Measurements from ENCODE around the gene DHRS3.

DNA sequence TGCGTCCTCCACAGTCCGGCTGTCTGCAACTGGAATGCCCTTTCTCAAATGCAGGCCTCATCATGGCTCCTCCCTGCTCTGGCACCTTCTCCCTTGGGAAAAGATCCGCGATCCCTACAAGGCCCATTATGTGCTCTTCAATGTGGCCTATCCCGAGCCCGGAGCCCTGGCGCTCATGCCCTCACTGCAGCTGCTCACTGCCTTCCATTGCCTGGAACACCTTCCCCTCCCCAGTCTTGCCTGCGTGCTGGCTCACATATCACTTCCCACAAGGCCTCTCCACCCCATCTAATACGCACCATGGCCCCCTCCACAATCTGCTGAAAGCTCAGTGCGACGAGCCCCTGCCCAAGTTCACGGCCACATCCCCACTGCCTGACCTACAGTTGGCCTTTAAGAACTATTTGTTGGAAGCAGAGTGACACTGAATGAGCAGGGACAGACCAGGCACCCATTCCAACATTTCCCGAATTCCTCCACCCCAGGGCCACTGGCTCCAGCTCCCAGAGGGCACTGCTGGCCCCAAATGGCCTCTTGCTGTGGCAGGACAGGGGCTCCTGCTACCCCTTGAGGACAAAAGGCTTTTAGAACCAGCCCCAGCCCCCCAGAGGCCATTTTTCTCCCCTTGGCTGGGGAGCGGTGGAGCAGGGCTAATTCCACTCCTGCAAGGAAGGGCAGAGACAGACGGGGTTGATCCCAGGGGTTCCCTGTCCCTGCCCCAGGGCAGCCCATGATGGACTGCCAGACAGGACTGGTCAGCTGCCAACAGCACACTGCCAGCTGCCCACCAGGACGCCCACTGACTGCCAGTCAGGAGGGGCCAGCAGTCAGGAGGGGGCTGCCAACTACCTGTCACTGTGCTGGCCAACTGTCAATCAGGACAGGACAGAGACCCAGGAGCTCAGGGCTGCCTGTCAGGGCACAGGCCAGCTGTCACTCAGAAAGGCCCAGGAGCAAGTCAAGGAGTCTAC lies 64.8 kb downstream of the DHRS3 start:
- TF ChIP-seq, protein P1, sequence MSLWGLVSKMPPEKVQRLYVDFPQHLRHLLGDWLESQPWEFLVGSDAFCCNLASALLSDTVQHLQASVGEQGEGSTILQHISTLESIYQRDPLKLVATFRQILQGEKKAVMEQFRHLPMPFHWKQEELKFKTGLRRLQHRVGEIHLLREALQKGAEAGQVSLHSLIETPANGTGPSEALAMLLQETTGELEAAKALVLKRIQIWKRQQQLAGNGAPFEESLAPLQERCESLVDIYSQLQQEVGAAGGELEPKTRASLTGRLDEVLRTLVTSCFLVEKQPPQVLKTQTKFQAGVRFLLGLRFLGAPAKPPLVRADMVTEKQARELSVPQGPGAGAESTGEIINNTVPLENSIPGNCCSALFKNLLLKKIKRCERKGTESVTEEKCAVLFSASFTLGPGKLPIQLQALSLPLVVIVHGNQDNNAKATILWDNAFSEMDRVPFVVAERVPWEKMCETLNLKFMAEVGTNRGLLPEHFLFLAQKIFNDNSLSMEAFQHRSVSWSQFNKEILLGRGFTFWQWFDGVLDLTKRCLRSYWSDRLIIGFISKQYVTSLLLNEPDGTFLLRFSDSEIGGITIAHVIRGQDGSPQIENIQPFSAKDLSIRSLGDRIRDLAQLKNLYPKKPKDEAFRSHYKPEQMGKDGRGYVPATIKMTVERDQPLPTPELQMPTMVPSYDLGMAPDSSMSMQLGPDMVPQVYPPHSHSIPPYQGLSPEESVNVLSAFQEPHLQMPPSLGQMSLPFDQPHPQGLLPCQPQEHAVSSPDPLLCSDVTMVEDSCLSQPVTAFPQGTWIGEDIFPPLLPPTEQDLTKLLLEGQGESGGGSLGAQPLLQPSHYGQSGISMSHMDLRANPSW (CRISPR knock-in tag; conservative IDR thresholded peaks at IDR 0.05; ENCODE audit: low read depth) = no peak
- TF ChIP-seq SMAD4 (CRISPR knock-in tag; IDR thresholded peaks at IDR 0.05) = no peak
- TF ChIP-seq, protein P2, sequence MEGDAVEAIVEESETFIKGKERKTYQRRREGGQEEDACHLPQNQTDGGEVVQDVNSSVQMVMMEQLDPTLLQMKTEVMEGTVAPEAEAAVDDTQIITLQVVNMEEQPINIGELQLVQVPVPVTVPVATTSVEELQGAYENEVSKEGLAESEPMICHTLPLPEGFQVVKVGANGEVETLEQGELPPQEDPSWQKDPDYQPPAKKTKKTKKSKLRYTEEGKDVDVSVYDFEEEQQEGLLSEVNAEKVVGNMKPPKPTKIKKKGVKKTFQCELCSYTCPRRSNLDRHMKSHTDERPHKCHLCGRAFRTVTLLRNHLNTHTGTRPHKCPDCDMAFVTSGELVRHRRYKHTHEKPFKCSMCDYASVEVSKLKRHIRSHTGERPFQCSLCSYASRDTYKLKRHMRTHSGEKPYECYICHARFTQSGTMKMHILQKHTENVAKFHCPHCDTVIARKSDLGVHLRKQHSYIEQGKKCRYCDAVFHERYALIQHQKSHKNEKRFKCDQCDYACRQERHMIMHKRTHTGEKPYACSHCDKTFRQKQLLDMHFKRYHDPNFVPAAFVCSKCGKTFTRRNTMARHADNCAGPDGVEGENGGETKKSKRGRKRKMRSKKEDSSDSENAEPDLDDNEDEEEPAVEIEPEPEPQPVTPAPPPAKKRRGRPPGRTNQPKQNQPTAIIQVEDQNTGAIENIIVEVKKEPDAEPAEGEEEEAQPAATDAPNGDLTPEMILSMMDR (IDR thresholded peaks at IDR 0.05) = no peak
- TF ChIP-seq, protein P3, sequence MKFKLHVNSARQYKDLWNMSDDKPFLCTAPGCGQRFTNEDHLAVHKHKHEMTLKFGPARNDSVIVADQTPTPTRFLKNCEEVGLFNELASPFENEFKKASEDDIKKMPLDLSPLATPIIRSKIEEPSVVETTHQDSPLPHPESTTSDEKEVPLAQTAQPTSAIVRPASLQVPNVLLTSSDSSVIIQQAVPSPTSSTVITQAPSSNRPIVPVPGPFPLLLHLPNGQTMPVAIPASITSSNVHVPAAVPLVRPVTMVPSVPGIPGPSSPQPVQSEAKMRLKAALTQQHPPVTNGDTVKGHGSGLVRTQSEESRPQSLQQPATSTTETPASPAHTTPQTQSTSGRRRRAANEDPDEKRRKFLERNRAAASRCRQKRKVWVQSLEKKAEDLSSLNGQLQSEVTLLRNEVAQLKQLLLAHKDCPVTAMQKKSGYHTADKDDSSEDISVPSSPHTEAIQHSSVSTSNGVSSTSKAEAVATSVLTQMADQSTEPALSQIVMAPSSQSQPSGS (CRISPR knock-in tag; IDR thresholded peaks at IDR 0.05; ENCODE audit: borderline replicate concordance, low read depth) = no peak
- TF ChIP-seq, protein P4, sequence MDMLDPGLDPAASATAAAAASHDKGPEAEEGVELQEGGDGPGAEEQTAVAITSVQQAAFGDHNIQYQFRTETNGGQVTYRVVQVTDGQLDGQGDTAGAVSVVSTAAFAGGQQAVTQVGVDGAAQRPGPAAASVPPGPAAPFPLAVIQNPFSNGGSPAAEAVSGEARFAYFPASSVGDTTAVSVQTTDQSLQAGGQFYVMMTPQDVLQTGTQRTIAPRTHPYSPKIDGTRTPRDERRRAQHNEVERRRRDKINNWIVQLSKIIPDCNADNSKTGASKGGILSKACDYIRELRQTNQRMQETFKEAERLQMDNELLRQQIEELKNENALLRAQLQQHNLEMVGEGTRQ (CRISPR knock-in tag; IDR thresholded peaks at IDR 0.05) = no peak
- no peak for TF ChIP-seq FOXJ3 (CRISPR knock-in tag; IDR thresholded peaks at IDR 0.05; ENCODE audit: borderline replicate concordance)
- TF ChIP-seq, protein P5, sequence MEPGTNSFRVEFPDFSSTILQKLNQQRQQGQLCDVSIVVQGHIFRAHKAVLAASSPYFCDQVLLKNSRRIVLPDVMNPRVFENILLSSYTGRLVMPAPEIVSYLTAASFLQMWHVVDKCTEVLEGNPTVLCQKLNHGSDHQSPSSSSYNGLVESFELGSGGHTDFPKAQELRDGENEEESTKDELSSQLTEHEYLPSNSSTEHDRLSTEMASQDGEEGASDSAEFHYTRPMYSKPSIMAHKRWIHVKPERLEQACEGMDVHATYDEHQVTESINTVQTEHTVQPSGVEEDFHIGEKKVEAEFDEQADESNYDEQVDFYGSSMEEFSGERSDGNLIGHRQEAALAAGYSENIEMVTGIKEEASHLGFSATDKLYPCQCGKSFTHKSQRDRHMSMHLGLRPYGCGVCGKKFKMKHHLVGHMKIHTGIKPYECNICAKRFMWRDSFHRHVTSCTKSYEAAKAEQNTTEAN (CRISPR knock-in tag; IDR thresholded peaks at IDR 0.05) = no peak
- TF ChIP-seq GABPB1 (CRISPR knock-in tag; IDR thresholded peaks at IDR 0.05) = no peak
- TF ChIP-seq, protein P6, sequence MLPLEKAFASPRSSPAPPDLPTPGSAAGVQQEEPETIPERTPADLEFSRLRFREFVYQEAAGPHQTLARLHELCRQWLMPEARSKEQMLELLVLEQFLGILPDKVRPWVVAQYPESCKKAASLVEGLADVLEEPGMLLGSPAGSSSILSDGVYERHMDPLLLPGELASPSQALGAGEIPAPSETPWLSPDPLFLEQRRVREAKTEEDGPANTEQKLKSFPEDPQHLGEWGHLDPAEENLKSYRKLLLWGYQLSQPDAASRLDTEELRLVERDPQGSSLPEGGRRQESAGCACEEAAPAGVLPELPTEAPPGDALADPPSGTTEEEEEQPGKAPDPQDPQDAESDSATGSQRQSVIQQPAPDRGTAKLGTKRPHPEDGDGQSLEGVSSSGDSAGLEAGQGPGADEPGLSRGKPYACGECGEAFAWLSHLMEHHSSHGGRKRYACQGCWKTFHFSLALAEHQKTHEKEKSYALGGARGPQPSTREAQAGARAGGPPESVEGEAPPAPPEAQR (CRISPR knock-in tag; IDR thresholded peaks at IDR 0.05) = no peak
- TF ChIP-seq JAZF1 (CRISPR knock-in tag; IDR thresholded peaks at IDR 0.05) = no peak
- TF ChIP-seq ELF4 (CRISPR knock-in tag; IDR thresholded peaks at IDR 0.05; ENCODE audit: low read depth) = no peak
- TF ChIP-seq TEAD4 (CRISPR knock-in tag; IDR thresholded peaks at IDR 0.05) = no peak
- TF ChIP-seq ETV6 (CRISPR knock-in tag; IDR thresholded peaks at IDR 0.05) = no peak

All from WTC11 (cell line).